ENCODE results near the gene PKNOX2. TPM values are rescaled to one million over a fixed set of nuclear protein-coding genes. Genes with fewer than 3 reads are reported as not detected.

PKNOX2 gene
- total RNA-seq, 1 donor from 2014 or later: 17.8 TPM

GRCh38 chr11:125376117-125376516 is 211.6 kb downstream of the PKNOX2 start:
- no peaks in the 10 kb centered on the region for H3K9me3 ChIP-seq
- peak overlapping the region; percentile 12 for H3K27ac ChIP-seq
- H3K27me3 ChIP-seq: no peaks in the 10 kb centered on the region
- intact Hi-C loops (cut with DNase I): no loop called here
- no peaks in the 10 kb centered on the region for H3K36me3 ChIP-seq
- DNase-seq (peak; percentile 74), ATAC-seq (peak; percentile 49)
- no peak overlapping the region for H3K4me3 ChIP-seq
- peaks cover 22% of the 10 kb centered on the region for H3K4me1 ChIP-seq
- TF ChIP-seq CTCF (IDR thresholded peaks at IDR 0.05): no peak

- no peaks in the 10 kb centered on the region for H3K36me3 ChIP-seq
- DNase-seq: no peak
- intact Hi-C loops (cut with DNase I): no loop called here
- no peaks in the 10 kb centered on the region for H3K27me3 ChIP-seq
- TF ChIP-seq CTCF (IDR thresholded peaks at IDR 0.05): no peak
- peak overlapping the region; percentile 4 for H3K27ac ChIP-seq
- H3K4me3 ChIP-seq: no peak overlapping the region
- ATAC-seq: no peak
- H3K4me1 ChIP-seq: peaks cover 22% of the 10 kb centered on the region
- H3K9me3 ChIP-seq: no peaks in the 10 kb centered on the region
Observed at GRCh38 chr11:125376856-125377255, 212.3 kb downstream of the PKNOX2 start.

- TF ChIP-seq CTCF (IDR thresholded peaks at IDR 0.05): no peak
- H3K27me3 ChIP-seq: peaks cover 4% of the 10 kb centered on the region
- peak overlapping the region; percentile 4 for H3K27ac ChIP-seq
- DNase-seq (peak; percentile 41), ATAC-seq (no peak)
- H3K9me3 ChIP-seq: no peaks in the 10 kb centered on the region
- no peak overlapping the region for H3K4me3 ChIP-seq
- peaks cover 22% of the 10 kb centered on the region for H3K4me1 ChIP-seq
- intact Hi-C loops (cut with DNase I): no loop called here
- no peaks in the 10 kb centered on the region for H3K36me3 ChIP-seq
Observed at GRCh38 chr11:125378083-125378482, 213.5 kb downstream of the PKNOX2 start.

GRCh38 chr11:125378571-125378970 is 214.0 kb downstream of the PKNOX2 start:
- DNase-seq (no peak), ATAC-seq (no peak)
- Histone ChIP-seq H3K4me3 (no peak overlapping the region), H3K9me3 (no peaks in the 10 kb centered on the region), H3K4me1 (peaks cover 22% of the 10 kb centered on the region), H3K36me3 (no peaks in the 10 kb centered on the region), H3K27me3 (peaks cover 4% of the 10 kb centered on the region), H3K27ac (peak overlapping the region; percentile 4)
- intact Hi-C loops (cut with DNase I): no loop called here
- TF ChIP-seq CTCF (IDR thresholded peaks at IDR 0.05): no peak

DNA sequence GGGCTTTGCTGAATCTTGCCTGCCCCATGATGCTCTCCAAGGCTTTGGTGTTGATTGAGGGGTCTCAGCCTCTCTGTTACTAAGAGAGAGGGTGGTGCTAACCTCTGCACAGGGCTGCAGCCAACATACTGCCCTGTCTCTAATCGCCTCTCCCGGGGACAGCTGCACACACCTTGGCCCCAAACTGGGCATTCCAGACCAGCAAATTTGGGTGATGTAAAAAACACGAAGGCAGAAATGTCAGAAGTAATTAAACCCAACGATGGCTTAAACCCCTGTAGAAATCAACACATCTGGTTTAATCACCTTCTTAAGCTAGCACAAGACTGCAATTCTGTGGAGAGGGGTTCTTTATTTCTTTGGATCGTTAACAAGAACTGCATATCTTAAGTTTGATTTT is 215.0 kb downstream of the PKNOX2 start:
- no peak overlapping the region for H3K27ac ChIP-seq

More for the DNA sequence above, 215.0 kb downstream of the PKNOX2 start:
- ATAC-seq (no peak), DNase-seq (no peak)
- no peaks in the 10 kb centered on the region for H3K9me3 ChIP-seq
- peaks cover 4% of the 10 kb centered on the region for H3K27me3 ChIP-seq
- H3K36me3 ChIP-seq: no peaks in the 10 kb centered on the region
- no peak overlapping the region for H3K4me3 ChIP-seq
- intact Hi-C loops (cut with DNase I): no loop called here
- TF ChIP-seq CTCF (IDR thresholded peaks at IDR 0.05): no peak
- H3K4me1 ChIP-seq: peaks cover 19% of the 10 kb centered on the region

All from upper lobe of right lung (tissue), 1 donor.